Naive thymus-derived CD4-positive, alpha-beta T cell (primary cell): ENCODE data around the gene MAP4. TPM values are rescaled to one million over a fixed set of nuclear protein-coding genes. Genes with fewer than 3 reads are reported as not detected.

Experiments
- ATAC-seq: fragments of 150-1000 bp; cut with Tn5 transposase; 2 replicates; pipeline ENCODE4 v1.10.0; 2021; ENCODE audit warnings: mild to moderate bottlenecking, moderate library complexity
- CTCF ChIA-PET: fragments of 350-600 bp; sonication (Branson Sonifier 250); formaldehyde crosslinking; loops from one replicate; lab custom pipeline; 2021; ENCODE audit warnings: antibody characterized with exemption; lab: Charles Lee
- POLR2A ChIA-PET: fragments of 350-600 bp; sonication (Branson Sonifier 250); formaldehyde crosslinking; loops from one replicate; lab custom pipeline; 2021; ENCODE audit warnings: antibody characterized with exemption, inconsistent platforms; lab: Charles Lee
- DNase-seq, 9 donors: peaks; one replicate each; pipeline versions ENCODE4 v3.0.0 to v3.0.0-alpha.2; 2020 to 2022; ENCODE audit warnings: mixed read lengths in 1 of 9
- H3K27ac ChIP-seq: one replicate; pipeline ENCODE4 v1.7.0; 2013; ENCODE audit warnings: mild to moderate bottlenecking, low read depth, low read length, moderate library complexity
- H3K27me3 ChIP-seq, 2 donors: one replicate each; pipeline ENCODE4 v1.7.0; 2013; ENCODE audit warnings: low read length in 2 of 2, mild to moderate bottlenecking in 2 of 2, moderate library complexity in 2 of 2; ENCODE audit not compliant: control insufficient read depth in 2 of 2, insufficient read depth in 2 of 2
- H3K36me3 ChIP-seq, 3 experiments: 1 replicate in 2 of 3; 2 replicates in 1 of 3; pipeline ENCODE4 v1.7.0; 2013; ENCODE audit warnings: low read length in 3 of 3, mild to moderate bottlenecking in 3 of 3, moderate library complexity in 1 of 3; ENCODE audit not compliant: insufficient read depth in 3 of 3, control insufficient read depth in 2 of 3
- H3K4me1 ChIP-seq, 2 donors: one replicate each; pipeline ENCODE4 v1.7.0; 2013; ENCODE audit warnings: low read length in 2 of 2, mild to moderate bottlenecking in 2 of 2, moderate library complexity in 1 of 2; ENCODE audit not compliant: control insufficient read depth in 2 of 2, insufficient read depth in 2 of 2
- H3K4me3 ChIP-seq: 2 replicates; pipeline ENCODE4 v1.7.0; 2013; ENCODE audit warnings: mild to moderate bottlenecking, low read length
- H3K9me3 ChIP-seq, 3 experiments: 1 replicate in 2 of 3; 2 replicates in 1 of 3; pipeline ENCODE4 v1.7.0; 2013; ENCODE audit warnings: low read length in 3 of 3; ENCODE audit not compliant: control insufficient read depth in 2 of 3
- H3K27ac Mint-ChIP-seq, 9 donors: one replicate each; pipeline ENCODE4 v1.8.0; 2020 to 2022; ENCODE audit warnings: mixed read lengths in 9 of 9, mild to moderate bottlenecking in 8 of 9, moderate library complexity in 5 of 9, inconsistent platforms in 2 of 9
- H3K27me3 Mint-ChIP-seq, 5 donors: one replicate each; pipeline ENCODE4 v1.8.0; 2021 to 2022; ENCODE audit warnings: mixed read lengths in 5 of 5, mild to moderate bottlenecking in 1 of 5
- H3K36me3 Mint-ChIP-seq, 5 donors: one replicate each; pipeline ENCODE4 v1.8.0; 2020 to 2022; ENCODE audit warnings: mixed read lengths in 5 of 5, mild to moderate bottlenecking in 3 of 5, inconsistent platforms in 1 of 5
- H3K4me1 Mint-ChIP-seq, 7 donors: one replicate each; pipeline ENCODE4 v1.8.0; 2020 to 2022; ENCODE audit warnings: mixed read lengths in 7 of 7, mild to moderate bottlenecking in 3 of 7, inconsistent platforms in 1 of 7
- H3K4me3 Mint-ChIP-seq, 10 donors: one replicate each; pipeline ENCODE4 v1.8.0; 2020 to 2022; ENCODE audit warnings: mild to moderate bottlenecking in 10 of 10, mixed read lengths in 10 of 10, moderate library complexity in 6 of 10, inconsistent platforms in 2 of 10
- H3K9me3 Mint-ChIP-seq, 11 donors: one replicate each; pipeline ENCODE4 v1.8.0; 2020 to 2022; ENCODE audit warnings: mixed read lengths in 11 of 11, mild to moderate bottlenecking in 4 of 11, inconsistent platforms in 1 of 11, moderate library complexity in 1 of 11
- intact Hi-C, 2 donors: fragments of 100-400 bp; cut with micrococcal nuclease; formaldehyde crosslinking; loops; one replicate each; pipeline ENCODE4 v1.15.1; 2023
- polyA plus RNA-seq, 2 donors: library from polyadenylated mRNA; unstranded; fragments of 300-500 nt; fragmentation: Illumina TruSeq; gene quantifications; one replicate each; pipeline ENCODE4 v1.2.3, GENCODE V29; 2021
- total RNA-seq, 6 experiments: library from RNA in 5 of 6; stranded (reverse) in 5 of 6; gene quantifications; 1 replicate in 5 of 6; 2 replicates in 1 of 6; pipeline ENCODE4 v1.2.3 and lab custom pipeline; 2021 to 2026

MAP4 gene
- total and polyA plus RNA-seq, 7 experiments from 2014 or later = 12.0 to 116 (median 38.2) TPM

DNA sequence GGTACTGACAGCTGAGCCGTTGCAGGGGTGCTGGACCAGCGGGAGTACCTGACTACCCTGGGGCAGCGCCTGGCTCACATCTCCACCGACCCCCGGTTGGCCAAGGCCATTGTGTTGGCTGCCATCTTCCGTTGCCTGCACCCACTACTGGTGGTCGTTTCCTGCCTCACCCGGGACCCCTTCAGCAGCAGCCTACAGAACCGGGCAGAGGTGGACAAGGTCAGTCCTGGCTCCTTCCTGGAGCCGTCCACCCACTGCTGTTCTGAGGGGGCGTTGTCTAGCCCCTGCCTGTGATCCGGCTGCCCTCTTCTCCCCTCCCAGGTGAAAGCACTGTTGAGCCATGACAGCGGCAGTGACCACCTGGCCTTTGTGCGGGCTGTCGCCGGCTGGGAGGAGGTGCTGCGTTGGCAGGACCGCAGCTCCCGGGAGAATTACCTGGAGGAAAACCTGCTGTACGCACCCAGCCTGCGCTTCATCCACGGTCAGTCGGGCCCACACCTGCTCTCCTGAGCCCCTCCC is 167.6 kb downstream of the MAP4 start:
- no peak overlapping the region for H3K27ac ChIP-seq
- H3K9me3 Mint-ChIP-seq = no peaks in the 10 kb centered on the region
- H3K9me3 ChIP-seq = no peaks in the 10 kb centered on the region
- peaks cover 0 to 32% (median 10%) of the 10 kb centered on the region in 5 donors for H3K36me3 Mint-ChIP-seq
- intact Hi-C loops = no loop called here
- H3K27me3 ChIP-seq = no peaks in the 10 kb centered on the region
- CTCF ChIA-PET = no interaction called here
- ATAC-seq (no peak), DNase-seq (no peak)
- peaks cover 0 to 8% (median 0%) of the 10 kb centered on the region in 7 donors for H3K4me1 Mint-ChIP-seq
- POLR2A ChIA-PET = no interaction called here
- H3K27me3 Mint-ChIP-seq = no peaks in the 10 kb centered on the region
- H3K27ac Mint-ChIP-seq = no peak overlapping the region
- H3K4me1 ChIP-seq = no peaks in the 10 kb centered on the region
- H3K4me3 ChIP-seq = no peak overlapping the region
- H3K36me3 ChIP-seq = peaks cover 0 to 76% (median 31%) of the 10 kb centered on the region in 3 experiments
- H3K4me3 Mint-ChIP-seq = no peak overlapping the region

DNA sequence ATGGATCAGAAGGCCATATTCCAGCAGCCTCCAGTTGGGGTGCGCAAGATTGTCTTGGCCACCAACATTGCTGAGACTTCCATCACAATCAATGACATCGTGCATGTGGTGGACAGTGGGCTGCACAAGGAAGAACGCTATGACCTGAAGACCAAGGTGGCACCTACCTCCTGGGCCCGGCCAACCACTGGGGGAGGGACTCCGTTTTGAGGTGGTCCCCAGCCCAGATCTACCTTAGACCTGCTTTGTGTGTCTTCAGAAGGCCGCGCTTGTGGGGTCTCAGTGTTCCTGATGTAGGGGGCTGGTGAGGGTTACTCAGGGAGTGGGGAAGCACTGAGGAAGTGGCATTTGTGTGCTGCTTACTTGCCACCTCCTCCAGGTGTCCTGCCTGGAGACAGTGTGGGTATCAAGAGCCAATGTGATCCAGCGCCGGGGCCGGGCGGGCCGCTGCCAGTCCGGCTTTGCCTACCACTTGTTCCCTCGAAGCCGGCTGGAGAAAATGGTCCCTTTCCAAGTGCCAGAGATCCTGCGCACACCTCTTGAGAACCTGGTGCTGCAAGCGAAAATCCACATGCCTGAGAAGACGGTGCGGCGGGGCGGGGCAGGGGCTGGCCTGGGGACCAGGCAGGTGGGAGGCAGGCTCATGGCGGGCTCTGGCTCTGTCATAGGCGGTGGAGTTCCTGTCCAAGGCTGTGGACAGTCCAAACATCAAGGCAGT is 168.3 kb downstream of the MAP4 start:
- Histone ChIP-seq H3K4me1 (no peaks in the 10 kb centered on the region), H3K27me3 (no peaks in the 10 kb centered on the region), H3K27ac (no peak overlapping the region), H3K36me3 (peaks cover 0 to 83% (median 34%) of the 10 kb centered on the region in 3 experiments), H3K4me3 (no peak overlapping the region), H3K9me3 (no peaks in the 10 kb centered on the region)
- H3K27ac Mint-ChIP-seq = peak overlapping the region in 1 of 9 donors; percentile 55
- intact Hi-C loops = no loop called here
- no peaks in the 10 kb centered on the region for H3K9me3 Mint-ChIP-seq
- peaks cover 0 to 8% (median 0%) of the 10 kb centered on the region in 7 donors for H3K4me1 Mint-ChIP-seq
- ChIA-PET CTCF (no interaction called here), POLR2A (no interaction called here)
- H3K27me3 Mint-ChIP-seq = no peaks in the 10 kb centered on the region
- peaks cover 0 to 32% (median 11%) of the 10 kb centered on the region in 5 donors for H3K36me3 Mint-ChIP-seq
- DNase-seq (no peak), ATAC-seq (no peak)
- no peak overlapping the region for H3K4me3 Mint-ChIP-seq

DNA sequence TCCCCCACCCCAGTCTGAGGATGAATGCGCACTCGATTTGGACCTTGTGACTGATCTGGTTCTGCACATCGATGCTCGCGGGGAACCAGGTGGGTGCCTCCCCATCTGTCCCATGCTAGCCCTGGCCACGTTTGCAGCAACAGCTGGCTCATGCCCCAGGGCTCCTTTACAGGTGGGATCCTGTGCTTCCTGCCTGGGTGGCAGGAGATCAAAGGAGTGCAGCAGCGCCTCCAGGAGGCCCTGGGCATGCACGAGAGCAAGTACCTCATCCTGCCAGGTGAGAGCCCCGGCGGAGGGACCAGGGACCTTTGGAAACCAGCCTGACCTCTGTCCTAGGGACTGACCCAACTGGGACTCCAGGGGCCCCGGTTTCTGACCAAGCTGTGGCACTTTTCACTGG is 169.0 kb downstream of the MAP4 start:
- H3K9me3 ChIP-seq = no peaks in the 10 kb centered on the region
- no peak overlapping the region for H3K4me3 ChIP-seq
- no peak for DNase-seq
- H3K36me3 ChIP-seq = peaks cover 0 to 90% (median 38%) of the 10 kb centered on the region in 3 experiments
- Mint-ChIP-seq H3K4me1 (peaks cover 0 to 8% (median 0%) of the 10 kb centered on the region in 7 donors), H3K9me3 (no peaks in the 10 kb centered on the region), H3K27ac (peak overlapping the region in 2 of 9 donors; percentile 9 to 20), H3K36me3 (peaks cover 0 to 36% (median 13%) of the 10 kb centered on the region in 5 donors), H3K27me3 (no peaks in the 10 kb centered on the region), H3K4me3 (no peak overlapping the region)
- H3K4me1 ChIP-seq = no peaks in the 10 kb centered on the region
- H3K27ac ChIP-seq = no peak overlapping the region
- intact Hi-C loops = no loop called here
- CTCF ChIA-PET = no interaction called here
- POLR2A ChIA-PET = no interaction called here
- no peaks in the 10 kb centered on the region for H3K27me3 ChIP-seq
- ATAC-seq = no peak

DNA sequence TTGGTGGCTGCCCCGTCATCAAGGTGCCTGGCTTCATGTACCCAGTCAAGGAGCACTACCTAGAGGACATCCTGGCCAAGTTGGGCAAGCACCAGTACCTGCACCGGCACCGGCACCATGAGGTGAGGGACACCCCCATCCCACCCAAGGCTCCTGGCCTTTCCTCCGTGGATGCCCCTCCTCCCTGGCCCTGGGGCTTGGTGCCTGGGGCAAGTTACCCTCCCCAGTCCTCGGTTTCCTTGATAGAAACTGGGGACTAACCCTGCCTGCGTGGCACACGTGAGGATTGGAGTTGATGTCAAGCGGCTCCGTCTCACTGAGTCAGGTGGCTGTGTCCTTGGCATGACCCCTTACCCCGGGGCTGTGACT is 169.4 kb downstream of the MAP4 start:
- Mint-ChIP-seq H3K36me3 (peaks cover 0 to 40% (median 13%) of the 10 kb centered on the region in 5 donors), H3K4me3 (no peak overlapping the region), H3K9me3 (no peaks in the 10 kb centered on the region), H3K4me1 (peaks cover 0 to 5% (median 0%) of the 10 kb centered on the region in 7 donors), H3K27me3 (no peaks in the 10 kb centered on the region), H3K27ac (no peak overlapping the region)
- H3K9me3 ChIP-seq = no peaks in the 10 kb centered on the region
- H3K27ac ChIP-seq = no peak overlapping the region
- CTCF ChIA-PET = no interaction called here
- H3K4me3 ChIP-seq = no peak overlapping the region
- POLR2A ChIA-PET = no interaction called here
- intact Hi-C loops = no loop called here
- H3K4me1 ChIP-seq = no peaks in the 10 kb centered on the region
- peaks cover 0 to 94% (median 38%) of the 10 kb centered on the region in 3 experiments for H3K36me3 ChIP-seq
- no peaks in the 10 kb centered on the region for H3K27me3 ChIP-seq
- no peak for DNase-seq
- no peak for ATAC-seq

DNA sequence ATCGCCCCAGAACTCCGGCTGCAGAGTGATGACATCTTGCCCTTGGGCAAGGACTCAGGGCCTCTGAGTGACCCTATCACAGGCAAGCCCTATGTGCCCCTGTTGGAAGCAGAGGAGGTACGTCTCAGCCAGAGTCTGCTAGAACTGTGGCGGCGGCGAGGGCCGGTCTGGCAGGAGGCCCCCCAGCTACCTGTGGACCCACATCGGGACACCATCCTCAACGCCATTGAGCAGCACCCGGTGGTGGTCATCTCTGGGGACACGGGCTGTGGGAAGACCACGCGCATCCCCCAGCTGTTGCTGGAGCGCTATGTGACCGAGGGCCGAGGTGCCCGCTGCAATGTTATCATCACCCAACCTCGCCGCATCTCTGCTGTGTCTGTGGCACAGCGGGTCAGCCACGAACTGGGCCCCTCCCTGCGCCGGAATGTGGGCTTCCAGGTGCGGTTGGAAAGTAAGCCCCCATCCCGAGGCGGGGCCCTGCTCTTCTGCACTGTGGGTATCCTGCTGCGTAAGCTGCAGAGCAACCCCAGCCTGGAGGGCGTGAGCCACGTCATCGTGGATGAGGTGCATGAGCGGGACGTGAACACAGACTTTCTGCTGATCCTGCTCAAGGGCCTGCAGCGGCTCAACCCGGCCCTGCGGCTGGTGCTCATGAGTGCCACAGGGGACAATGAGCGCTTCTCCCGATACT is 169.9 kb downstream of the MAP4 start:
- Mint-ChIP-seq H3K27ac (no peak overlapping the region), H3K9me3 (no peaks in the 10 kb centered on the region), H3K4me3 (no peak overlapping the region), H3K4me1 (peaks cover 0 to 5% (median 0%) of the 10 kb centered on the region in 7 donors), H3K36me3 (peaks cover 0 to 45% (median 13%) of the 10 kb centered on the region in 5 donors), H3K27me3 (no peaks in the 10 kb centered on the region)
- no peak for DNase-seq
- no peaks in the 10 kb centered on the region for H3K4me1 ChIP-seq
- H3K9me3 ChIP-seq = no peaks in the 10 kb centered on the region
- intact Hi-C loops = no loop called here
- no peaks in the 10 kb centered on the region for H3K27me3 ChIP-seq
- no peak overlapping the region for H3K27ac ChIP-seq
- no peak overlapping the region for H3K4me3 ChIP-seq
- ChIA-PET POLR2A (no interaction called here), CTCF (interaction anchor here (0.5 kb wide), 1 partner anchor 1482 kb away, joined by 5 read pairs; no protein-coding TSS in a partner anchor)
- peaks cover 0 to 99% (median 38%) of the 10 kb centered on the region in 3 experiments for H3K36me3 ChIP-seq
- no peak for ATAC-seq

DNA sequence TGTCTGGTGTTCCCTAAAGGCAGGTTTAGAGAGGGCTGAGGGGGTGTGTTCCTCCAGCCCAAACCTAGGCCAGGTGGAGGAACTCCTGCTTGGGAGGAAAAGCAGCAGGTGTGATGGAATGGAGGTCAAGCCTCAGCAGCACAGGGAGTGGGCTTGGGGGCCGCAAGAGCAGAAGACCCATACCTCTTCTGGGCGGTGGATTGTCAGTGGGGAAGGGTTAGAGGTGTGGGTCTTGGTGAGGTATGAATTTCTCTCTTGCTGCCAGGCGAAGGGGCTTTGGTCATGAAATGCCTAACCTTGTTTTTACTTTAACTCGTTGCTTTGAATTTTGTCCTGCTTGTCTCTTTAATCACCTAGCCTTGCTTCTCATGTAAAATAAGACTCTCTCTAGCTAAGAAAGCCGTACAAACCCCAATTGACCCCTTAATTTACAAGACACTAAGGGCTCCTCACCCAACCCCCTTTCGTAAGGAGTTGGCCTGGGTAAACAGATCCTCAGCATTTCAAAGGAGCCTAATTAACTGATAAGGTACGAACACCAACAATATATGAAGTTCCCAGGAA is 174.3 kb downstream of the MAP4 start:
- Mint-ChIP-seq H3K27me3 (no peaks in the 10 kb centered on the region), H3K4me1 (peaks cover 0 to 11% (median 8%) of the 10 kb centered on the region in 7 donors), H3K27ac (peak overlapping the region in 4 of 9 donors; percentile 15 to 80 (median 46)), H3K36me3 (peaks cover 1 to 44% (median 21%) of the 10 kb centered on the region in 5 donors), H3K9me3 (no peaks in the 10 kb centered on the region), H3K4me3 (no peak overlapping the region)
- no peaks in the 10 kb centered on the region for H3K4me1 ChIP-seq
- peaks cover 2 to 93% (median 27%) of the 10 kb centered on the region in 3 experiments for H3K36me3 ChIP-seq
- H3K9me3 ChIP-seq = no peaks in the 10 kb centered on the region
- DNase-seq = no peak
- H3K27ac ChIP-seq = no peak overlapping the region
- ChIA-PET CTCF (no interaction called here), POLR2A (interaction anchor here (0.7 kb wide), 1 partner anchor 145 kb away, joined by 3 read pairs; no protein-coding TSS in a partner anchor)
- no peak for ATAC-seq
- H3K4me3 ChIP-seq = no peak overlapping the region
- H3K27me3 ChIP-seq = no peaks in the 10 kb centered on the region
- intact Hi-C loops = no loop called here
